Hematopoietic multipotent progenitor cell treated with erythropoietin and hydrocortisone succinate and interleukin-3 and kit ligand, for 6 days (in vitro differentiated cells): Measurements from ENCODE around the gene CYB5D1.
"Not testable (repeated sequence)": the region's sequence is repeated elsewhere in the genome, so short reads cannot be mapped to it uniquely, and the experiment has no call there.

Experiments
- DNase-seq: peaks from one replicate; pipeline ENCODE4 v3.0.0-alpha.2; 2015

Gene CYB5D1

DNA sequence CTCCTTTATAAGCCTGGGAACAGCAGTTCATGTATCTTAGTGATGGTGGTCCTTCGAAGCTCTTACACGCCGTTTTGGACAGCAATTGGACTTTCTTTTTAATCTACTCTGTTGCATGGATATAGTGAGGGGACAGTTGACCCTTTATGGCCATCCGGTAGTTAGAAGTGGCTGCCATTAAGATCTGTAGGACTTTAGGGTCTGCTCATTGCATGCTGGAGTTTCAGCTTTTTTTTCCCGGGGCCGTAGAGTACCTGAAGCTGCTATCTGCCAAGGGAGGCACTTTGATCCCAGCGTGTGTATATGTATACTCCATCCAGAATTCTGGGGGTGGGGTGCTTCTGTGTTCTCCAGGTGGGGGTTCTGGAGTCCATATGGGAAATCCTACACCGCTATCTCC, 1.2 kb downstream of the CYB5D1 start:
- no peak for DNase-seq

DNA sequence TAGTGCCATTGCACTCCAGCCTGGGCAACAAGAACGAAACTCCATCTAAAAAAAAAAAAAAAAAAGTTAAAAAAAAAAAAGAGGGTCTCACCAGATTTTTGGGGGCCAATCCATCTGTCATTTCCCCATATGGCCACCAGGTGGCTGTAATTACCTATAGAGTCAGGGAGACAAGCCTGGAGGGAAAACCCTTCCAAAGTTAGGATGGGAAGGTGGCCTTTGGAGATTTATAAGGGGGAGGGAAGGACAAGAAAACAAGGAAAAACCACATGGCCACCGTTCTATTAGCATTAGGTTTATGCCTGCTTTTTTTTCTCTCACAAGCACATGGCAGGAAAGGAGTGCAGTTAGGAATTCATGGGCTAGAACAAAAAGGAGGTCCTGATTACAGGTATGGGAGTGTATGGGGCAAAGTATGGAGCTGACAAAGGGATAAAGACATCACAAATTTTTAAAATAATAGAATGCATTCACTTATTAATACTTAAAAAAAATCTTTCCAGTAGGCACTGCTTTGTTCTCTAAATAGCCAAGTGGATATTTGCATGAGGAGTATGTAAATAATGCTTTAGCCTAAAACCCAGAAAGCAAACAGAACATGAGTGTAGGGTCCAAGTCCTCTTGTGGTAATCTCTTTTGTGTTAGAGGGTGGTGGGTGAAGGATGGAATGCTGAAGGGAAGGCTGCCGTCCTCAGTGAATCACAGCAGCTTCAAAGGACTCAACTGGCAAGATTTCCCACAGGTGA, 5.1 kb downstream of the CYB5D1 start:
- DNase-seq: peak; percentile 72

DNA sequence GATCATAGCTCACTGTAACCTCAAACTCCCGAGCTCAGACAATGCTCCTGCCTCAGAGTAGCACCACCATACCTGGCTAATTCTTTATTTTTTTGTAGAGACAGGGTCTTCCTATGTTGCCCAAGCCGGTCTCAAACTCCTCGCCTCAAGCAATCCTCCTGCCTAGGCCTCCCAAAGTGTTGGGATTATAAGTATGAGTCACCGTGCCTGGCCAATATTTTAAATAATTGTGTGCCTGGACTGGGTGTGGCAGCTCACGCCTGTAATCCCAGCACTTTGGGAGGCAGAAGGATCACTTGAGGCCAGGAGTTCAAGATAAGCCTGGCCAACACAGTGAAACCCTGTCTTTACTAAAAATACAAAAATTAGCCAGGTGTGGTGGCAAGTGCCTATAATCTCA, 6.6 kb downstream of the CYB5D1 start:
- not testable (repeated sequence) for DNase-seq

DNA sequence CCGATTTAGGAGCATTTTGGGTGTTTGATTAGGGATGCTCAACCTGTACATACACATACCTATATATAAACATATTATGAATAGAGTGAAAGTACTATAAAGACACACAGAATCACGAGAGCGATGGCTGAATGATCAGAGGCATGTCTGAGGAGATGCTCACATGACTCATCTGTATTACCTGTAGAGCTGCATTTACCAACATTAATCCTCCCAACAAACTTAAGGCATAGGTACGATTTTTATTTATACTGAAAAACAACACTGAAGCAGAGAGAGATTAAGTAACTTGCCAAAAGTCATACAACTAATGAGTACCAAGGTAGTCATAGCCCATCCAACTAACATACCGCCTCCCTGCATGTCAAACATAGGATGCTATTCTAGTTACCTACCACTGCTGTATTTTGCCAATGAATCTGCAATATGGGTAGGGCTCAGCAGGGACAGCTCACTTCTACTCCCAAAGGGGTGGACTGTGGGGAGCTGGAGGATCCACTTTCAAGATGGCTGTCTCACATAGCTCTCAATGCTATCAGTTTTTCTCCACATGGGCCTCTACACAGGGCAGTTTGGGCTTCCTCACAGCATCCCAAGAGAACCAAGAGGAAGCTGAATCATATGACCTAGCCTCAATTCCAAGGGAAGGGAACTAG, 7.3 kb downstream of the CYB5D1 start:
- no peak for DNase-seq

DNA sequence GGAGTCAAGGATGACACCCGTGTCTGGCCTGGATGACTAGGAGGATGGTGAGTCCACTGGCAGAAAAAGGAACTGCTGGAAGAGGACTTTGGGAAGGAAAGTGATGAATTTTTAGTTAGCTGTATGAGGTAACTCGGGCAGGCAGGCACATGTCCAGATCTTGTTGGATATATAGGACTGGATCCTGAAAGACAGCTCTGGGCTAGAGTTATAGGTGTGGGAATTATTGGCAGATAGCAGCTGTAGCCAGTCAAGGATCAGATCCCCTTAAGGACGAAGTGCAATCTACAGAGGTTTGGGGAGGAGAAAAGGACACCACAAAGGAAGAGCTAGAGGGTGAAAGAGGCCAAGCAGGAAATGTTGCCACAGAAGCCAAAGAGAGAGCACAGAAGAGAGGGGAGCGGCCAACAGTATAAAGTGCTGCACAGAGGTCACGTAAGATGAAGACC, 10.1 kb downstream of the CYB5D1 start:
- DNase-seq: peak; percentile 60

DNA sequence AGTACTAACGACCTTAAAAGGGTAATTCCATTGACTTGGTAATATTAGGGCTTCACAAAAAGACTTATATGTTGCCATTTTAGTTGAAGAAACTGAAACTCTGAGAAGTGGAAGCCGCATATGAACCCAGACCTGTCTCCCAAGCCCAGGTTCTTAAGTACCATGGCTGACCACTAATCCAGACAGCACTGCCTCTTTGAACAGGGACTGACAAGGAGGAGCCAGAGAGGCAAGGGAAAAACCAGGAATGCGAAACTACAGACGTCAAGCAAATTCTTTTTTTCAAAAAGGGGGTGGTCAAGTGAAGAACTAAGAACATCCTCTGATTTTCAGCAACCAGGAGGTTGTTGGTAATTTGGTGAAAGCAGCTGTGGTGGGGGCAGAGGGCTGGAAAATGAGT, 15.2 kb downstream of the CYB5D1 start:
- no peak for DNase-seq

DNA sequence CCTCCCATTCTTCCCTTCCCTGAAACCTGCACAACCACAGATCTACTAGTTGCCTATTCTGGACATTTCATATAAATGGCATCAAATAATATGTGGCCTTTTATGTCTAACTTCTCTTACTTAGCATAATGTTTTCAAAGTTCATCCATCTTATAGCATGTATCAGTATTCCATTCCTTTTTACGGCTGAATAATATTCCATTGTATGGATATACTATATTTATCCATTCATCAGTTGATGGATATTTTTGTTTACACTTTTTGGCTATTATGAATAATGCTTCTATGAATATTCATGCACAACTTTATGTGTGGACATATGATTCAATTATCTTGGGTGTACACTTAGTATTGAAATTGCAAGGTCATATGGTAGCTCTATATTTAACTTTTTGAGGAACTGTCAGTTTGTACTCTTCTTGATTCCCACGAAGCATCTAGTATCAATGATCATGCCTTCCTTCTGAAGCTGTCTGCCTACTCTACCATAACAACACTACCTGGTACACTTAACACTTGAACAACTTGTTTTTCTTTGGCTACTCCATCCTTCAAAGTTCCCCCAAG, 18.1 kb downstream of the CYB5D1 start:
- no peak for DNase-seq

DNA sequence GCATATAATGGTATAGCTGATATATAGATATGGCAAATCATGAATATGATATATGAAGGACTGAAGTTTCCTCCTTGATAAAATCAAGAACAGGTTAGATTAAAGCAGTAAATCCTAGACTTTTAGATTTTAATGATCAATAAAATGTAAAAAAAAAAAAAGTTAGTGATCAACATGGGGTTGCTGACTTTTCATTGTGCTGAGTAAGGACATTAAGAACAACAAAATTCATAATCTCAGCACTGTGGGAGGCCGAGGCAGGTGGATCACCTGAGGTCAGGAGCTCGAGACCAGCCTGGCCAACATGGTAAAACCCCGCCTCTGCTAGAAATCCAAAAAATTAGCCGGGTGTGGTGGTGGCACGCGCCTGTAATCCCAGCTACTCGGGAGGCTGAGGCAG, 20.4 kb downstream of the CYB5D1 start:
- no peak for DNase-seq

DNA sequence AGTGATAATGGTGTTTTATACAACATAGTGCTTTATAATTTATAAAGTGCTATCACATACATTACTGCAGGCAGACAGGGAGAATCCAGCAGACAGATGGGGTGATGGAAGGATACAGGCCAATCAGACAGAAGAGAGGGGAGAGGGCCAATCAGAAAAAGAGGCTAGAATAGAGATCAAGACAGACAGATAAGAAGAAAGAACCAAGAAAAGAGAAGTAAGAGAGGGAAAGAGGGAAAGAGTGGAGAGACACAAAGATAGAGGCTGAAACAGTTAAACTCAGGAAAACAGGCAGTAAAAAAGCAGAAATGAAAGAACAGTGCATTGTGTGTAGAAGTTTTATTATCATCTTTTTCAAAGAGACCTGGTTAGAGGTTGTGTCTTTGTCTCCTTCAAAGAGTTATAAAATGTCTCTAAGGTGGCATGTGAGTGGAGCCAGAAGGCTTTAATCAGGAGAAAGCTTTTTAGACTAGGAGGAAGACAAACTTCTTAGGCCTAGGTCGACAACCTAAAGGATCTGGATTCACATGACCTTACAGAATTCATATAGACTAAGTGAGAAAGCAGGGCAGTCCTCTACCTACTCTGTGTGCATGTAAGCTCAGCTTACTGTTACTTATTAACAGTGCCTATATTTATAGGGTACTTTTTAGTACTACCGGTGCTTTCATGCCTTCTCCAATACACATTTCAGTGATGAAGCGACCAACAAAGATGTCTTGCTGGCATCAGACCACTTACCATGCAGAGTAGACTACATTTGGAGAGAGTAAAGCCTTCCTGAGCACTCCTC, 22.5 kb downstream of the CYB5D1 start:
- peak; percentile 44 for DNase-seq

DNA sequence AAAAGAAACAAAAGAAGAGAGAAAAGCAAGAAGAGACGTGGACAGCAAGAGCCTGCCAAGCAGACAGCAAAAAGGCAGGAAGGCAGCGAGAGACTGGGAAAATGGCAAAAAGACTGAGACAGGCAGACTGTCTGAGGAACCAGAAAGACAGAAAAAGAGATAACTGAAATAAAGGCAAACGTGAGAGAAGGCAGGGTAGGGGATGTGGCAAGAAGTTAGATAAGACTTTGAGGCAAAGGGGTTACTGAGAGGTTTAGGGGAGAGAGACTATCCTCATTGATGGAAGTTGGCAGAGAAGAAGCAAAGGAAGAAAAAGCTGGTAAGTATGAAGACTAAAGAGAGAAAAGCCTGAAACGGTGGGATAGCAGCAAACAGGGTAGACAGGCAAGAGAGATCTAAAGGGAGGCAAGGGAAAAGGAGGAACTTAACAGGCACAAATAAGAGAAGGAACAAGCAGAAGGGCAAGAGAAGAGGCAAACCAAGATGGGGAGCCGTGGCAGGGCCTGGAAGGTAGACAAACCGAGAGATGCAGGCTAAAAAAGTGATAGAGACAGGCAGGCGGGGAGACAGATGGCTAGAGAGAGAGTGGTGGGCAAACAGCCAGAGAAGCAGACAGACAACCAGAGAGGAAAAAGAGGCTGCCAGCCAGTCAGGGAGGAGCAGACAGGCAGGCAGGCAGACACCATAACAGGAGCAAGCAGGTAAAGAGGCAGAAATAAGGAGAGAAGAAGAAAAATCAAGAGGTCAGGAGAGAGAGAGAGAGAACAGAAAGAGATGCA, 23.7 kb downstream of the CYB5D1 start:
- DNase-seq: peak; percentile 69

DNA sequence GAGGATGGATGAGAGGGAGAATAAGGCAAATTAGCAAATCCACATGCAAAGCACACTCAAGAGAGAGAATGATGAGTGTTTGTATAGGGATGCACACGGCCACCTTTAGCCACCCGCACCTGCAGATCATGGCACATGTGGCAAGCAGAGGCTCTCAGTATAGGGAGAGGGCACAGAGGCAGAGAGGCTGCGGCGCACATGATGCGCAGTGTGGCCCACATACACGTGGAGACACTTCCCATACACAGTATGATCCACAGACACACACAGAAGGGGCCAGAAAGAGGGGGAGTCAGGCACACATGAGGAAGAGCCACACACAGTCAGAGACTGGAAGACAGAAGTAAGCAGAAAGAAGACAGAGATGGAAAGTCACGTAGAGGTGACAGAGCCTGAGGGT, 24.3 kb downstream of the CYB5D1 start:
- no peak for DNase-seq

DNA sequence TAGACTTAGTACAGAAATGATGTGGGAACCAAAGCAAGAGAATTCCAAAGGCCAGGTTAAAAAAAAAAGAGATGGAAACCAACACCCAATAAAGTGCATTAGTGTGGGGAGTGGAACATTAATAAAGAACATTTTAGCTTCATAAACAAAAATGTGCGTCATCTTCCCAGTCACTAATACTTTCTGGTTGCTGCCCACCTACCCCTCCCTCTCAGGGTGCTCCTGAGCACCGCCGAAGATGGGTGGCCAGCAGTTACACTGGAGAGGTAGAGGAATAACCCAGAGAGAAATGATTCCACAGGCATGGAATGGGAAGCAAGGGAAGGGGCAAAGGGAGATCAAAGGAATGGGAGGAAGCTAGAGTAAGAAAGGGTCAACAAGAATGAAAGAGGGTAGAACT, 24.8 kb downstream of the CYB5D1 start:
- DNase-seq: no peak

DNA sequence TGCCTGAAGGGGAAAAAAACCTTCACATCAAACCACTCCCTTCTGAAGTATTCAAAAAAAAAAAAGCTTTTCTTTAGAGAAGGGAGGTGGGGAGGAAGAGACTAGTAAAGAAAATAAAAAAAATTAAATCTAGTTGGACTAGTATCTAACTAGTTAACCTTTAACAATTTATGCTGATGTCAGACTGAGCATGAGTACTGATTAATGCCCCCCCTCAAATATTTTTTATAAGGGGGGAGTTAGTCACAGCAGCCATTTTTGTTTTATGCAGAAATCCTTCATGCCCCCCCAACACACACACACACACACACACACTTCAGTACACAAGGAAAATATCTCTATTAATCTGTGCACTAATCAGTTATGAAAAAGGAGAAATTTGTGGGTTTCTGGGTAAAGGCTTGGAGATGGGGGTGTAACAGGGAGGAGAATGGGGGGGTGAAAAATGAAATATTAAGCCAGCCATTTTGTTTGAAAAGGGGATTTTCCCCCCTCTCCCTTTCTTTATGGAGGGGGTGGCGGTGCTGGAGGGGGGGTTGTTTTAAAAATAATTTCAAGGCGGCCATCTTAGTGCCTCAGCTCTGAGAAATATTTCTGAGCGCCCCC, 26.1 kb downstream of the CYB5D1 start:
- peak; percentile 67 for DNase-seq

DNA sequence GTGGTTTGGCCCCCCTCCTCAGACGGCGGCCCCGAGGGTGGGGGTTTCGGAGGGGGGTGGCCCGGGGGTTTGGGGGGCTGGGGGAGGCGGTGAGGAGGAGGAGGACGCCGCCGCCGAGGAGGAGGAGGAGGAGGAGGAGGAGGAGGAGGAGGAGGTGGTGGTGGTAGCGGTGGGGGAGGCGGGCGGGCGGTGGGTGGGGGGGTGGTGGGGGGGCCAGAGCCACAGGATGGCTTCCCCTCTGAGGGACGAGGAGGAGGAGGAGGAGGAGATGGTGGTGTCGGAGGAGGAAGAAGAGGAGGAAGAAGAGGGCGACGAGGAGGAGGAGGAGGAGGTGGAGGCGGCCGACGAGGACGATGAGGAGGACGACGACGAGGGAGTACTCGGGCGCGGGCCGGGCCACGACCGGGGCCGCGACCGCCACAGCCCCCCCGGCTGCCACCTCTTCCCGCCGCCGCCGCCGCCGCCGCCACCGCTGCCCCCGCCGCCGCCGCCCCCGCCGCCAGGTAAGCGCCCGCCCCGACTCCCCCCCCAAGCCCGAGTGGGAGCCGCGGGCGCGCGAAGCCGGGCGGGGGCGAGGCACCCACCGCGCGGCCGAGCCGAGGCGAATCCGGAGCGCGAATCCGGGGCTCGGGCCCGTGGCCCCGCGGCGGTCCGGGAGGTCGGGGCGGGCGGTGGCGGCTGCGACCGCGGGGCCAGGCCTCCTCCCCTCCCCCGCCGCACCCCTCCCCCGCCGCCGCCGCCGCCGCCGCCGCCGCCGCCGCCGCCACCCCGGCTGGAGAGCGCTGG, 27.0 kb downstream of the CYB5D1 start:
- DNase-seq: peak; percentile 42

DNA sequence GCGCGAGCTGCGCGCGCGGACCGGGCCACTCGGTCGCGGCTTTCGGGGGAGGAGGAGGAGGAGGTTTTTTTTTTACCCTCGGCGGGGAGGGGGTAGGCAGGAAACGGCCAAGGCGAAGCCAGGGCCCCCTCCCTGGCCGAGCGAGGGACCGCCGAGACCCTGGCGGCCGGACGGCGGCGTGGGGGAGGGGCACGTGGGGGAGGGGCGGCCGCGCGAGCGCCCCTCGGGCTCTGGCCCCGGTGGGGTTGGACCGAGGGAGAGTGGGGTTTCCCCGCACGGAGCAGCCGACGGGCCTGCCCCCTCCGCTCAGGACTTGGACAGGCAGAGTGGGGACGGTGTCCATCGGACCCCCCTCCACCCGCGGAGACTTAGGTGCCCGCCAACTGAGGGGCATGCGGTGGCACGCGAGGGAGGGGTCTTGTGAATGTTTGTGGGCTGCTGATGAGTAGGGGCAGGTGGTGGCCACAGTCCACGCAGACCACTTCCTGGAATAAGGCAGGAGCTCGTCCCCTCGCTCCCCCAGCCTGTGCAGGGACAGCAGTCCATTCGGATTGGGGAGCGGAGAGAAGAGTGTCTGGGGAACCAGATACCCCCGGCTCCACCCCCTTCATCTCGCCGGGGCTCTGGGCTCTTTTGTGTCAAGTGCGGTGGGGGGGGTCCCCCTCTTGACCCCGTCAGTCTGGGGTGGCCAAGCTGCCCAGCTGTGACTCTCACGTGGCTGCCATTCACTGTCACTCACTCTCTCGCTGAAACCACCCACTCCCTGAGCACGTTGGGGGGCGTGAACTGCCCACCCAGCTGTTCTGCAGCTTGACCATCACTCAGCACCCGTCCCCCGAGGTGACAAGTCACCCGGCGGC, 27.8 kb downstream of the CYB5D1 start:
- peak; percentile 77 for DNase-seq

DNA sequence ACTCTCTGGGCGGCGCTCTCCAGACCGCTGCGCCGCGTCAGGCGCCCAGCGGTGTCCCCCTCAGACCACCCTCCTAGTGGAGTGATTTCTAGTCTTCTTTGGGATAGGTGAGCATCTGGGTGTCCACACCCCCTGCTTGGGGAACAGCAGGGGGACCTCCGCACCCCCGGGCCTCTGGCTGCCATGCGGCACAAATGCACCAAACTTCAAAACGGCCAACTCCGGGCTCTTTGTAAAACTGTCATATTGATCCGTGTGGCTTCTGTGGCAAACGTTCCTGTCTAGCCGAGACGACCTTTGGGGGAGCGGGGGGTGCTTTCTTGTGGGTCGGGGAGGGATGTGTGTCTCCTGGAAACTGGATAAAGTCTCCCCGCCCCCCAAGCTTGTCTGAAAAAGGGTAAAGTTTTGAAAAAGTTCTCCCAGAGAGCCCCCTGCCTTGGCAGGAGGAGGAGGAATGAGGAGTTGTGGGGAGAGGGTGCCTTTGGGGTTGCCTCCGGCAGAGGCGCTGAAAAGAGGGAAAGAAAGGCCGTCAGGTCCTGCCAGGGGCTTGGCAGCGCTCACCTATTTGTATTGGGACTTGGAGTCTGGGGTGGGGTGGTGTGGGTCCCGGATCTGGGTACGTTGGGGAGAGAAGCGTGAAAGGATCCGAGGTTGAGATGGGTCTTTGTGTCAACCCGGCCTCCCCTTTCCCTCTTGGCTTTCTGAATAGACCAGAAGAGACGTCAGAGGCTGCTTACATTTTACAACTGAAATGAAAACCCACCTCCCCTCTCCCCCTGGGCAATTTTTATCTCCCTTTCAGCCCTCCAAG, 28.6 kb downstream of the CYB5D1 start:
- DNase-seq: peak; percentile 59

DNA sequence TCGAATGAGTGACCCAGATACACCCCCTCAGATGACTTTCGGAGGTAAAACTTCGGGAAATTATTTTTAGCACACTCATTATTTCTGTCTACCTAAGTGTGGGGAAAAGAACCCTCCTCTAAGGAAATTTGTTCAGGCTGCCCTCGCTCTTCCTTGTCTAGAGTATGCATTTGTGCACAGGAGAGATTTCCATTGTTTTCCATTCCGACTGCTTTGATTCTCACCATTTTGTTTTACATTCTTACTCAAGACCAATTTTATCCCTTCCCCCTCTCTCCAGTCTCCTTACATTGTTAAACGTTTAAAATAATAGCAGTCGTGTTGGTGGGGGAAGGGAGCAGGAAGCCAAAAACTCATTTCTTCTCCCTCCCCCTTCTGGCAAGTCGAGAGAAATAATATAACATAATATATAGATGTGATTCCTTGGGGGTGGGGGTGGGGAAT, 29.3 kb downstream of the CYB5D1 start:
- no peak for DNase-seq

DNA sequence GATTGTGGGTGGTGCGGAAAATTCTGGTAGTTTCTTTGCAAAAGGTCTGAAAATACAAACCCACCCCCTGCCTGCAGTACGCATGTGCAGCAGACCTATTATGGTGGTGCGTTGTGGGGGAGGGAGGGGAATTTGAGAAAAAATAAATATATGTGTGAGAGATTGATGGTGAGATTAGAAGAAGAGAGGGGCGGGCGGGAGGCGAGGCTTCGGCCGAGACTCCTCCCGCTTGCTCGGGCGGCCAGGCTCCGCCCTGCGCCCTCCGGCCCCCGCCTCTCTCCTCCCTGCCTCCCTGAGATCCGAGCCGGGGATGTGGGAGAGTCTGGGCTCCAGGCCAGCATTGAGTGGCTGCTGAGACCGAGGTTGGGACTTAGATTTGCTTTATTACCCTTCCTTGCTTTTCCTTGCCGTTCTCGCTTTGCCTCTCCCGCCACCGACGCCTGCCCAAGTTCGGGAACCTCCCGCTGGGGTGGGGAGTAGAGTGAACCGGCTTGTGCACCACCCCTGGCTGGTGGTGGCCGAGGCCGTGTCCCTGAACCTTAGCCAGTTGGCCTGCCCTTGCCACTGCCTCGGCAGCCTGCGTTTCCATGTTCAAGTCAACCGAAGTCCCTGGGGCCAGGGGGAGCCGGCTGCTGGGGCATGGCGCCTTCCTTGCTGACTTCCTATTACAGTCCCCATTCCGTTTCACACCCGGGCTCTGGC, 29.8 kb downstream of the CYB5D1 start:
- DNase-seq: peak; percentile 97
